GM21825 (cell line): ENCODE data around the gene FAM180A.
"Not testable (repeated sequence)": the region's sequence is repeated elsewhere in the genome, so short reads cannot be mapped to it uniquely, and the experiment has no call there.

Experiments
- ATAC-seq: cut with Tn5 transposase; IDR thresholded peaks from one replicate; pipeline ENCODE4 v1.9.1; 2021; ENCODE audit warnings: mild to moderate bottlenecking, moderate library complexity; ENCODE audit not compliant: unreplicated experiment

FAM180A gene

GRCh38 chr7:135715055-135715522 lies 33.5 kb downstream of the FAM180A start:
- no peak for ATAC-seq

GRCh38 chr7:135714534-135715009 lies 34.0 kb downstream of the FAM180A start:
- no peak for ATAC-seq

DNA sequence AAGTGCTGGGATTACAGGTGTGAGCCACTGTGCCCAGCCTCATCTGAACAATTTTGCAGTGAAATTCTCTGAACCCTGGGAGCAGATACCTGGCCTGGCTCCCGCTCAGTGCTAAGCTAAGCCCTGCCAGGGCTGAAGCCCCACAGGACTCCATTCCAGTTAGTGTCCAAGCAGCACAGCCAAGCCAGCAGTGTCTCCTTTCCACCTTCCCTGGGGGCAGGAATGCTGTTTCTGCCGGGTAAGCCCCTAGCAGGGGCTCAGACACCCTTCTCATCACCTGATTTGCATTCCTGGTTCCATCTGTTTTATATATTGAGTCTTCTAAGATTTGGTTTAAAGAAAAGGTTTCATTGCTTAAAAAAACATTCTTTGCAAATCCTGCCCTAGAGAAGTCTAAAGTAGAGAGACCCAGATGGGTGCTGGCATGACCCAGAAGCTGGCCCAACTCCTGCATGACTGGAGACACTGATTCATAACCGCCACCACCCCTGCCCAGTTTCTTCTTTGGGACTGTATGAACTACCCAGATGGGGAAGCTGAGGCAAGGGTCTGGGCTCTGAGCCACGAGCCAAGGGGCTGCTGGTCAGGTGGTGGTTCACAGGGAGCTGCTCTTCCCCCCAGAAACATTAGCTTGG lies 34.7 kb downstream of the FAM180A start:
- no peak for ATAC-seq

GRCh38 chr7:135712796-135713195 lies 35.8 kb downstream of the FAM180A start:
- no peak for ATAC-seq

- ATAC-seq, result no peak
Observed at GRCh38 chr7:135712182-135712782, 36.3 kb downstream of the FAM180A start.

DNA sequence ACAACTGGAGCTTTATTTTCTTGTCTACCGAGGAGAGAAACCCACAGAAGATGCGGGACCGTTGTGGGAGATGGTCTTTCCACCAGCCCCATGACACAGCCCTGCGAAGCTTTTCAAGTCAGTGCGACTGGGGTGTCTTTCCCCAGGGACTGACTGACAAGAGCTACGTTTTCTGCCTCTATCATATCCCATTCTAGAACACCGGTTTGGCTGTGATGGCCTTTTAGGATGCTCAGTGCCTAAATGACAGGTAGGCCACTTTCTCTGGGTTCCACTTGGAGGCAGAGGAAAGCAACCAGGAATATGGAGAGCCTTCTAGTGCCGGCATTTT lies 37.5 kb downstream of the FAM180A start:
- ATAC-seq, result no peak

- no peak for ATAC-seq
Observed at GRCh38 chr7:135710417-135711138, 38.0 kb downstream of the FAM180A start.

DNA sequence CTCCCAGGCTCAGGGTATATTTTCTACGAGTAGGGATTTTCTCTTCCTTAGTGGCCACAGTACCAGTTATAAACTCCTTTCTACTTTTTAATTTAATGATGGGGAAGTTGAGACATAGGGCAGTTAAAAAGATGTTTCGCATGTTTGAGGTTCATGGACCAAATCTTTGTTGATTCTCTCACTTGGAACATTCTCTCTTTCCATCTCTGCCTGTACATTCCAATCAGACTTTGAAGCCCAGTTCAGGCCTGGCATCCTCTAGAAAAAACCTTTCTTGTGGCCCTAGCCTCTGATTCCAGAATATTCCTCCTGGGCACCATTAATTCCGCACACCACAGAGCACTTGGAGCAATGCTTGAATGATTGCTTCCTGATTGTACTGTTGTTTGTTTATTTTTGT lies 39.1 kb downstream of the FAM180A start:
- no peak for ATAC-seq

DNA sequence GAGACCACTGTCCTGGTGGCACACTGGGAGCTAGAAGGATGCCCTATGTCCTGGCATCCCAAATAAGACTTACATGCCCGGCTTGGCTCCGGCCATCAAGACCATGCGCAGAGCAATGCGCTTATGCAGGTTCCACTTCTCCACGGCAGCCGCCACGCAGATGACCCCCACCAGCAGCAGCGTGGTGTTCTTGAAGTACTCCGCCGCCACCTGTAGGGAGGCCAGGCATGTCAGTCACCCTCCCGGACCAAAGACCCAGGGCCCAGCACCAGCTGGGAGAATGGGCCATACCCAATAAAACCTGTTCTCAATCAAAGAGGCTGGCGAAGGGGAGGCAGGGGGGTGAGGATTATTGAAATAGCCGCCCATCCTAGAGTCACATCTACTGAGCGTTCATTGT lies 40.6 kb downstream of the FAM180A start:
- ATAC-seq, result no peak

- no peak for ATAC-seq
Observed at GRCh38 chr7:135707570-135707966, 41.0 kb downstream of the FAM180A start.

GRCh38 chr7:135706858-135707569 lies 41.6 kb downstream of the FAM180A start:
- ATAC-seq, result no peak

- ATAC-seq, result no peak
Observed at GRCh38 chr7:135706038-135706742, 42.4 kb downstream of the FAM180A start.

- ATAC-seq, result no peak
Observed at GRCh38 chr7:135704698-135705097, 43.9 kb downstream of the FAM180A start.

DNA sequence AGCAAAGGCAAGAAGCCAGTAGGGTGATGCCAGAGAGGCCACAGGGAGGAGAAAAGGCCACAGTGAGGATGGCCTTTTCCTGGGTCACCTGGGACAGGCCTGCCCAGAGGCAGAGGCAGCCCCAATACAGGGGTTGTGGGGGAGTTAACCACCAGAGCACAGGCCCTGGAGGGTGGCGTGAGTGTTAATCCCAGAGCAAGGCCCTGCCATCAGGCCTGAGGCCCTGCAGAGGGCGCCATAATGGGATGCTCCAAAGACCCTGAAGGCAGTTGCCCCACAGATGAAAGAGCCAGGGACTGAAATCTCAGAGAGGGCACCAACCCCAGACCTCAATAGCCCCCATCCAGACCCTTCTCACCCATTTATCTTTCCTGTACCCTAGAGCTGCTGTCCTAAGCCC lies 44.5 kb downstream of the FAM180A start:
- no peak for ATAC-seq

DNA sequence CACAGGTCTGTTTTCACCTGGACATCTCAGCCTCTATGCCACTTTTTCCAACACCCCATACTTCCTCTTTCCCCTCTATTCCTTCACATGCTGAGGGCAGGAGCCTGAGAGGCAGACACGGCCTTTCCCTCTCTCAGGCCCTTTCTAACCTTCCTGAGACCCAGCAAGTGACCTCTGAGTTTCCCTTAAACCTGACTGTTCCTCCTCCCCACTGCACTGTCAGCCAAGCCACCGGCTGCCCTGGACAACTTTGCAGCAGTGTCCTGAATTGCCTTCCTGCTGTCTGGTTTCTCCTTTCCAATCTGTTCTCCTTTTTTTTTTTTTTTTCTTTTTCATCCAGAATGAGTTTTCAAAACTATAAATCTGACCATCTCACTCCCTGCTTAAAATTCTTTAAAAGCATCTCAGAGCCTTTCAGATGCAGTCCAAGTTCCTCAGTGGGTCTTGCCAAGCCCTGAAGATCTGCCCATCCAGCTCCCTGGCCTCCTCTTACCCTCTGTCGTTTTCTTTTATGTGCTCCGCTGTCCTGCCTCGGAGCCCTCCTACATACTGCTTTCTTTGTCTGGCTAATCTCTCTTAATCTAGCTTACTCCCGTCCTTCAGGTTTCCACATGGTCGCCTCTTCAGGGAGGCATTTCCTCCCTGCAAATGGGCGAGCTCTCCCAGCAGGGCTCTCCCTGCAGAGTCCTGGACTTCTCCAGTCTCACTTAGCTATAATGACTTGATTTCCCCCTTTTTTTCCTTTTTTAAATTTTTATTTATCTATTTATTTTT lies 51.1 kb downstream of the FAM180A start:
- ATAC-seq, result no peak

GRCh38 chr7:135693558-135693957 lies 55.1 kb downstream of the FAM180A start:
- ATAC-seq, result no peak

DNA sequence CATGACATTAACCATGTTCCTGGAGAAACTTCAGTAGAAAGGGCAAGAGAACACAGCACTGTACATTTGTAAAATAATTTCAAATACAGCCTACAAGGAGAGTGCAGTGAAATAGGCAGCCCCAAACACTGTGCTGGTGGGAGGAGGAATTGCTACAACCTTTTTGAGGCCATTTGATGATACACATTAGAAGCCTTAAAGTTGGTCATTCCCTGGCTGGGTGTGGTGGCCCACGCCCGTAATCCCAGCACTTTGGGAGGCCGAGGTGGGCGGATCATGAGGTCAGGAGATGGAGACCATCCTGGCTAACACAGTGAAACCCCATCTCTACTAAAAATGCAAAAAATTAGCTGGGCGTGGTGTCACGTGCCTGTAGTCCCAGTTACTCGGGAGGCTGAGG lies 56.0 kb downstream of the FAM180A start:
- ATAC-seq, result not testable (repeated sequence)

- no peak for ATAC-seq
Observed at GRCh38 chr7:135692055-135692454, 56.6 kb downstream of the FAM180A start.

DNA sequence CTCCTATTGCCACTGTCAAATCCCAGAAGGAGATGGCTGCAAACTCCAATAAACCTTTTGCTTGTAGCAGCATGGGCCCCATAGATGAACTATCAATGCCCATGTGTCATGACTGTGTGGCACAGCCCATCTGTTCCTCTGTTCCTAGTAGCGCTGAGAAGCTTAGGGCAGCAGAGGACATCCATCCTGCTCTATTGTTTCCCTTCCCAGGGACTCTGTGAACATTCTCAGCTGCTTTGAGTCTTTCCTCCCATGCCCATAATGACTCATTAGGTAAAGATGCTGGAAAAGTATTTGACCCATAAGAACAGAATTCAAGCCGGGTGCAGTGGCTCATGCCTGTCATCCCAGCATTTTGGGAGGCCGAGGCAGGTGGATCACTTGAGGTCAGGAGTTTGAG lies 58.0 kb downstream of the FAM180A start:
- no peak for ATAC-seq

- ATAC-seq, result no peak
Observed at GRCh38 chr7:135687466-135687865, 61.1 kb downstream of the FAM180A start.
